GM12864 (cell line): ENCODE results near the gene MAN1A2.
"Not testable (repeated sequence)": the region's sequence is repeated elsewhere in the genome, so short reads cannot be mapped to it uniquely, and the experiment has no call there.

Source experiments
- DNase-seq: peaks from one replicate; pipeline ENCODE4 v3.0.0-alpha.2; 2011; ENCODE audit warnings: low read depth
- H3K4me3 ChIP-seq: 2 replicates; pipeline ENCODE4 v1.5.1; 2011; ENCODE audit warnings: mild to moderate bottlenecking, low read depth, low read length, control low read depth
- CTCF ChIP-seq: IDR thresholded peaks from 2 replicates; pipeline ENCODE4 v1.5.1; 2011; ENCODE audit warnings: low read depth, mild to moderate bottlenecking, moderate library complexity, low read length, control low read depth, inconsistent platforms; ENCODE audit errors: missing control alignments

The MAN1A2 gene

GRCh38 chr1:117346206-117346928 lies 20.9 kb upstream of the MAN1A2 start:
- no peak for TF ChIP-seq CTCF
- H3K4me3 ChIP-seq = no peak overlapping the region
- DNase-seq = no peak

GRCh38 chr1:117347907-117348306 lies 19.3 kb upstream of the MAN1A2 start:
- no peak overlapping the region for H3K4me3 ChIP-seq
- TF ChIP-seq CTCF = no peak
- DNase-seq = no peak

- H3K4me3 ChIP-seq, DNase-seq: not testable (repeated sequence)
Measured at GRCh38 chr1:117352695-117353094, 14.6 kb upstream of the MAN1A2 start.

GRCh38 chr1:117357833-117358603 lies 9.2 kb upstream of the MAN1A2 start:
- not testable (repeated sequence) for DNase-seq, H3K4me3 ChIP-seq

- DNase-seq, H3K4me3 ChIP-seq: not testable (repeated sequence)
Measured at GRCh38 chr1:117358604-117358887, 8.7 kb upstream of the MAN1A2 start.

GRCh38 chr1:117359561-117360289 lies 7.5 kb upstream of the MAN1A2 start:
- H3K4me3 ChIP-seq = no peak overlapping the region
- no peak for DNase-seq
- TF ChIP-seq CTCF = no peak

- no peak for TF ChIP-seq CTCF
- no peak for DNase-seq
- H3K4me3 ChIP-seq = no peak overlapping the region
Measured at GRCh38 chr1:117362986-117363385, 4.3 kb upstream of the MAN1A2 start.

GRCh38 chr1:117363571-117364048 lies 3.6 kb upstream of the MAN1A2 start:
- H3K4me3 ChIP-seq = no peak overlapping the region
- TF ChIP-seq CTCF = no peak
- DNase-seq = no peak
